Hepatocyte (in vitro differentiated cells): ENCODE data around the gene UBE2L5.

Experiments used
- CTCF ChIP-seq: fragments of 200-600 bp; sonication (generic); IDR thresholded peaks from 2 replicates; pipeline ENCODE4 v1.5.1; 2016; ENCODE audit warnings: antibody characterized with exemption, mild to moderate bottlenecking; ENCODE audit not compliant: poor library complexity
- EZH2phosphoT487 ChIP-seq: fragments of 200-600 bp; sonication (generic); IDR thresholded peaks from one replicate; pipeline ENCODE4 v1.6.1; 2018; ENCODE audit warnings: antibody characterized with exemption, mild to moderate bottlenecking, low read depth, moderate library complexity; ENCODE audit not compliant: unreplicated experiment, severe bottlenecking

- TF ChIP-seq EZH2phosphoT487 (no peak), CTCF (no peak)
These were observed 39.3 kb upstream of the UBE2L5 start for GRCh38 chr13:30382836-30383525.
